NCI-H187 treated with DMSO at 0.1 percent for 48 hours (cell line): ENCODE measurements around the gene TSPAN9.
"Not testable (repeated sequence)": the region's sequence is repeated elsewhere in the genome, so short reads cannot be mapped to it uniquely, and the experiment has no call there.

ENCODE experiments used
- DNase-seq: peaks from one replicate; lab custom pipeline; 2025; lab: John Stamatoyannopoulos, UW

Gene TSPAN9

DNA sequence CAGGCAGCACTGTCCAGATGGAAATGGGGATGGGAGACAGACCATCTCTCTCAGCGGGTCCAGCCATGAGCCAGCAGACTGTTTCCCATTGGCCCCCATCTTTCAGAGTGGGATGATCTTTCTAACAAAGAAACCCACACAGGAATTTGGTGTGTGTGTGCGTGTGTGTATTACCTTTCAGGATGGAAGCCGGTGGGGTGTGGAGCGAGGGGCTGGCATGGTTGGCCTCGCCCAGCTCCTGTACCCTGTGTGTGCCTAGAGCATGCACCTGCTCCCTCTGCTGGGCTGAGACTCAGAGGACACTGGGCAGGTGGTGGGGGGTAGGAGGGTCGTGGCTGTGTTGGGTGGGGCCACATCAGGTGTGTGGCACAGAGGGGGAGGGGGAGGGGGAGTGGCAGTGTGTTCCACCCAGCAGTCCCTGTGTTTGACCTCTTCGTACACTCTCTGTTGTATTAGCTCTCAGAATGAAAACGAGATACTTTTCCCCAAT is 33.0 kb upstream of the TSPAN9 start:
- no peak for DNase-seq

DNA sequence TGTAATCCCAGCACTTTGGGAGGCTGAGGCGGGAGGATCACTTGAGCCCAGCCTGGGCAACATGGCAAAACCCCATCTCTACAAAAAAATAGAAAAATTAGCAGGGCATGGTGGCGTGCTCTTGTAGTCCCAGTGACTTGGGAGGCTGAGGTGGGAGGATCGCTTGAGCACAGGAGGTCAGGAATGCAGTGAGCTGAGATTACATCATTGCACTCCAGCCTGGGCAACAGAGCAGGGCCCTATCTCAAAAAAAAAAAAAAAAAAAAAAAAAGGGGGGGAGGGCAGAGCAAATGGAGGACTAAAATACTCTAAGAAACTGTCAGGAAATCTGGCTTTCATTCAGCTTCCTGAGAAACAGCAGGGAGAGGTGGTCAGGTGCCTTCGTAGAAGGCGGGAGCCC is 31.7 kb upstream of the TSPAN9 start:
- no peak for DNase-seq

- DNase-seq, result no peak
These were observed 31.2 kb upstream of the TSPAN9 start for GRCh38 chr12:3045989-3046388.

GRCh38 chr12:3046441-3047200 is 30.6 kb upstream of the TSPAN9 start:
- DNase-seq, result no peak

GRCh38 chr12:3047961-3048360 is 29.2 kb upstream of the TSPAN9 start:
- DNase-seq, result no peak

- DNase-seq, result no peak
These were observed 28.6 kb upstream of the TSPAN9 start for GRCh38 chr12:3048540-3048939.

GRCh38 chr12:3049176-3049575 is 28.0 kb upstream of the TSPAN9 start:
- no peak for DNase-seq

GRCh38 chr12:3049611-3050249 is 27.4 kb upstream of the TSPAN9 start:
- no peak for DNase-seq

GRCh38 chr12:3054374-3054773 is 22.8 kb upstream of the TSPAN9 start:
- DNase-seq, result no peak

DNA sequence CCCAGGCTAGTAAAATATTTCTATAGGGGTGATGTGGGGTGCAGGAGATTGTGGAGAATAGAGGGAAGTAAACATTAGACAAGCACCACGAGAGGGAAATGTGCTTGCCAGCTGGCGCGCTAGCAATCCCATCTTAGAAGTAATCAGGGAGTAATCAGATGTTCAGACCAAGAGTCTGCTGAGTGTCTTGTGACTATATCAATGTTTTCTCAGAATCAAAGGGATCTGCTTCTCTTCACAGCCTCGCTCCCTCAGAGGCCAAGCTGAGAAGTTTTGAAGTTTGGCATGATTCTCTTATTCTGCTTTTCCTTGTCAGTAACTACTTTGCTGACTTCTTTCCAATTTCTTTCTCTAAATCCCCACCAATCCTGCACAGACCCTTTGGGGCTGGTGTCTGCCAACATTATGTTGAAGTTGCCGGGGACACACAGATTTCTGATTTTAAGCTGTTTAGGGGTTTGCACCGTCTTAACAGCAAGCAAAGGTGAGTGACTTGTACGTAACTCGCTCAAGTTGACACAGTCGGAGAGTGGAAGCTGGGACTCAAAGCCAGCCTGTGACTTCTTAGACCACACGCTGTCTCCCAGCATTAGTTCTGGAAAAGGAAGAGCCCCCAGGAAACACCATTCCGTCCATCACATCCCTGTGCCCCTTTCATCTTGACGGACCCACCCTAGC is 22.0 kb upstream of the TSPAN9 start:
- no peak for DNase-seq

DNA sequence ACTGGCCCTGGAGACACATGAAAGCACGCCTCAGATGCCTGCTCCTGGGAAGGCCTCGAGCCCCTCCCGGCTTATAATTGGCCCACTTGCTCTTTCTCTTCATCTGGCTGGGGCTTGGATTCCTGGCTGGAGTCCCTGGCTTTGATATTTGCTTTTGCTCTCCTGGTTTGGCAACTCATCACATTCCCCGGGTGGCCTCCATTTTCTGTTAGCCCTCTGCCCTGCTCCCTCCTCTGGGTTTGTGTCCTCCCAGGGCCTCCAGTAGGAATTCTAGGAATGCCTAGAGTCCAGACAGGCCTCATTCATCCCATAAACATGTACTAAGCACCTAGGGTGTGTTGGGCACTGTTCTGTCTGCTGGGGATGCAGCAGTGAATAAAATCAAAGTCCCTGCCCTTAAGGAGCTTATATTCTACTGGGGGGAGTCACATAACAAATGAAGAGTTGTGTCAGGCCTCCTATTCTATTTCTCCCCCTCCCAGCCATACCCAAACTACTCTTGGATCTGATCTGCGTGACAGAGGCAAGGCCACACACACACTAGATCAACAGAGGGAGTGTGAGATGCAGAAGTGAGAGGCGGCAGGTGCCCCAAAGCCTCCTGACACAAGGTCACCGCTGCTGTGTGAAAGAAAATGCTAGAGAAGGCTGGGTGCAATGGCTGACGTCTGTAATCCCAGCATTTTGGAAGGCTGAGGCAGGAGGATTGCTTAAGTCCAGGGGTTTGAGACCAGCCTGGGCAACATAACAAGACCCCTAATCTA is 21.3 kb upstream of the TSPAN9 start:
- no peak for DNase-seq

GRCh38 chr12:3061059-3061458 is 16.1 kb upstream of the TSPAN9 start:
- no peak for DNase-seq

DNA sequence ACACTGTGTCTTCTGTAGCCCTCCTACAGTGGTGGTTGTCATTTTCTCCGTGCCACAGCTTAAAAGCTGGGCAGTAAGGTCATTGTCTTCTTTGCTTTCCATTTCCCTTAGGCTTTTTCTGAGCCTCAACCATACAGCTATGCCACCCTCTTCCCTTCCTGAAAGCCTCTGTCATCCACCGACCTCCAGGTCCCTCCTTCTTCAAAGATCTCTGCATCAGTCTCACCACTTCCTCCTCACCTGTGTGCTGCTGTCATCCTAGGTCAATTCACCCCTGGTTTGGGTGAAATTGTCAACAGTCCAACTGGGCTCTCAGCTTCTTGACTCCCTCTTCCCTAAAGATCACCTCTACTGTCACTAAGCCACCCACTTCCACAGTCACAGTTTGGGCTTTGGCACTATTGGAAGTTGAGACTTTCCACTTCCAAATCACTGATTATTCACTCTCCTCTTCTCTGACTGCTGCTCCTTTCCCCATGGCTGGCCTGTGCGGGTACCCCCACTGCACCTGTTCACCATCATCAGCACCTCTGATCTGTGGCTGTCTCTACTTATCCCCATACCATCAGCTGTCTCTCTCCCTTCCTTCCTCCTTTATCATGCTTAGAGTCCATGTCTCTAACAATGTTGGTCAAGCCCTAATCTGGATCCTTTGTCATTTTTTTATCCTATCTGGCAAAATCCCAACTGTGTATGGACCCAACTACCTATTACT is 15.5 kb upstream of the TSPAN9 start:
- DNase-seq, result no peak

GRCh38 chr12:3065300-3065699 is 11.9 kb upstream of the TSPAN9 start:
- DNase-seq, result no peak

GRCh38 chr12:3065846-3066245 is 11.3 kb upstream of the TSPAN9 start:
- not testable (repeated sequence) for DNase-seq

DNA sequence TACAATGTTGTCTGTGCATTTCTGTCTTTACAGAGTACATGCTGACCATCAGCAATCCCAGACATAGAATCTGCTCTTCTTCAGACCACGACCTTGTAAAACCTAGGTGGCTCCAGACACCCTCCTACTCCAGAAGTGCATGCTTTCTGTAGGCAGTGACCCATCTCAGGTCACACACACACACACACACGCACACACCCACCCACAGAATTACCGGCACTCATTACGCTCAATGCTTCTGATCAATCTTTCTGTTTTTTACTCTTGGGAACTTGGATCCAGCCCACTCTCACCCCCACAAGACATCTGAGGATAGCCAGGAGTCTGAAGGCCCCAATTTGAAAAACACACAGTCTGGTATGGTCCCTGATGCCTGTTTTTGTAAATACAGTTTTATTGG is 7.5 kb upstream of the TSPAN9 start:
- DNase-seq, result no peak

- no peak for DNase-seq
These were observed 6.1 kb upstream of the TSPAN9 start for GRCh38 chr12:3071107-3071506.

GRCh38 chr12:3071710-3072109 is 5.5 kb upstream of the TSPAN9 start:
- DNase-seq, result no peak

GRCh38 chr12:3073438-3074250 is 3.5 kb upstream of the TSPAN9 start:
- DNase-seq, result no peak

DNA sequence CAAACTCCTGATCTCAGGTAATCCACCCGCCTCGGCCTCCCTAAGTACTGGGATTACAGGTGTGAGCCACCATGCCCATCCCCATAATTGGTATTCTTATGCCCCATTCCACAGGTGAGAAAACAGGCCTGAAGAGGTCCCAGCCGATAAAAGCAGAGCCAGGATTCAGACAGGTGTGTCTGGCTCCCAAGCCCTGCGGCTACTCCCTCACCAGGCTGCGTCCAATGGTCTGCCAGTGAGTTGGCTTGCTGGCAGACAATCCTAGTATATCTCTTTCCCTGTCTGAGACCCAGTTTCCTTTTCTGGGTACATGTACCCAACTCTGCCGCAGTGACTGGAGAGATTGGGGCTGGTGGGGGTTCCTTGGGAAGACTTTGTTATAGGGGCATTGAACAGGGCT is 1.9 kb upstream of the TSPAN9 start:
- DNase-seq, result no peak

DNA sequence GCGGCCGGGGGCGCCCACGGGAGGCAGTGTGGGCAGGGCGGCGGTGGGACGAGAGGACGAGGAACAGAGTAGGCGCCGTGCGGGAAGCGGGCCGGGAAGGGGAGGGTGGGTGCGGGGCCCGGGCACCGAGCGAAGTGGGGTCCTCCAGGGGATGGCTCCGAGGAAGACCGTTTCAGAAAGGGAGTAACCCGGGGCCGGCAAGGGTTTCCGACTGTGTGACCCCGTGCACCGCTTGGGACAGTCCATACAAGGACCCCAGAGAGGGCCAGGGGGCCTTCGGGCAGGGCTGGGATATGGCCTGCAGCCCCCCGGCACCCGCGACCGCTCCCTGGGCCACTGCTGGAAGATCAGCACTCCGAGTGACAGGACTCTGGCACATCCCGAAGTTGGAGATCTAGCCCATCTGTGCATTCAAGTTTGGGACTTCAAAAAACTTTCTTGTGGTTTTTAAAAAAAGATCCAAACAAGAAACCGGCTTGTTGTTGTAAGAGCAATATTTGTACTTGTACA is 448 bp downstream of the TSPAN9 start:
- DNase-seq, result no peak
